Measurements from ENCODE around the gene CTBS.

GRCh38 chr1:84504580-84505492, 69.4 kb downstream of the CTBS start:
- peak in 1 of 3 experiments; percentile 8 for TF ChIP-seq CTCF (optimal IDR thresholded peaks at IDR 0.05 in 1 of 3, IDR thresholded peaks at IDR 0.05 in 1 of 3, conservative IDR thresholded peaks at IDR 0.05 in 1 of 3; ENCODE audit: extremely low read depth in 1 of 3, insufficient read depth in 2 of 3, low read length in 3 of 3)
- no peak for TF ChIP-seq EZH2 (IDR thresholded peaks at IDR 0.05; ENCODE audit: low read length)
